K562 (cell line): ENCODE measurements around the gene SAP30BP. TPM values are rescaled to one million over a fixed set of nuclear protein-coding genes. Genes with fewer than 3 reads are reported as not detected.

Experiments used
- CREB3L1 ChIP-seq: fragments of 450-650 bp; IDR thresholded peaks from 2 replicates; pipeline ENCODE4 v1.6.1; 2014; ENCODE audit warnings: low read depth, mild to moderate bottlenecking, moderate library complexity, borderline replicate concordance
- DLX4 ChIP-seq: fragments of 250-450 bp; sonication (Bioruptor Pico); IDR thresholded peaks from 2 replicates; pipeline ENCODE4 v1.6.1; 2021; ENCODE audit warnings: mild to moderate bottlenecking
- DMBX1 ChIP-seq: fragments of 250-450 bp; sonication (Bioruptor Pico); IDR thresholded peaks from 2 replicates; pipeline ENCODE4 v1.8.0; 2022; ENCODE audit warnings: inconsistent platforms, mild to moderate bottlenecking, moderate library complexity, borderline replicate concordance
- ELF1 ChIP-seq: fragments of 200-800 bp; sonication (Bioruptor generic); IDR thresholded peaks from 2 replicates; pipeline ENCODE4 v1.6.1; 2016; ENCODE audit warnings: missing genetic modification characterization, missing compliant biosample characterization
- FOXK2 ChIP-seq, 2 experiments: fragments of 450-650 bp; IDR thresholded peaks in 1 of 2; conservative IDR thresholded peaks in 1 of 2; 2 replicates each; pipeline ENCODE4 v1.6.1; 2016; ENCODE audit warnings: low read depth in 2 of 2, mild to moderate bottlenecking in 1 of 2
- MBD1 ChIP-seq: fragments of 250-450 bp; sonication (Bioruptor Pico); IDR thresholded peaks from 2 replicates; pipeline ENCODE4 v1.8.0; 2022; ENCODE audit warnings: inconsistent platforms
- MCM2 ChIP-seq: fragments of 450-650 bp; IDR thresholded peaks from 2 replicates; pipeline ENCODE4 v1.6.1; 2017; ENCODE audit warnings: low read depth, mild to moderate bottlenecking
- NBN ChIP-seq: fragments of 450-650 bp; IDR thresholded peaks from 2 replicates; pipeline ENCODE4 v1.6.1; 2016; ENCODE audit warnings: low read depth, mild to moderate bottlenecking
- NR3C1 ChIP-seq: sonication (generic); formaldehyde crosslinking; IDR thresholded peaks from 2 replicates; pipeline ENCODE4 v1.8.1; 2022; ENCODE audit warnings: missing genetic modification reagents
- POLR2A ChIP-seq: fragments of 450-650 bp; conservative IDR thresholded peaks from 2 replicates; pipeline ENCODE4 v1.6.1; 2016
- RBM39 ChIP-seq: fragments of 200-400 bp; formaldehyde crosslinking; optimal IDR thresholded peaks from 2 replicates; pipeline ENCODE3; 2018; ENCODE audit warnings: low read depth, low read length
- TAL1 ChIP-seq: fragments of 450-650 bp; IDR thresholded peaks from 2 replicates; pipeline ENCODE4 v1.6.1; 2016; ENCODE audit warnings: mild to moderate bottlenecking
- ZFP30 ChIP-seq: fragments of 250-450 bp; sonication (Bioruptor Pico); IDR thresholded peaks from 2 replicates; pipeline ENCODE4 v1.8.0; 2022; ENCODE audit warnings: moderate library complexity, mild to moderate bottlenecking, inconsistent platforms, borderline replicate concordance
- ZMIZ1 ChIP-seq, 2 experiments: fragments of 150-350 bp in 1 of 2; IDR thresholded peaks; 2 replicates each; pipeline ENCODE4 v1.6.1; 2012 to 2016; ENCODE audit warnings: low read depth in 2 of 2, low read length in 2 of 2, mild to moderate bottlenecking in 1 of 2, moderate library complexity in 1 of 2
- polyA plus RNA-seq, 8 experiments: library from polyadenylated mRNA; depleted of rRNA in 4 of 8; stranded (reverse) in 5 of 8; unstranded in 3 of 8; fragments of >200 nt; fragmentation: Nextera tagmentation in 2 of 8; fragmentation: Illumina TruSeq in 1 of 8; extraction: Ambion mirVana in 2 of 8; extraction: Trizol in 1 of 8; gene quantifications; 2 replicates each; pipeline versions ENCODE4 v1.2.1 to v1.2.3, GENCODE V29; 2011 to 2014; ENCODE audit warnings: inconsistent platforms in 1 of 8, missing spikeins in 1 of 8
- total RNA-seq, 7 experiments: library from RNA; depleted of rRNA in 6 of 7; stranded (reverse); fragments of >200 nt in 6 of 7; fragmentation: Illumina TruSeq in 2 of 7; extraction: Trizol in 2 of 7; gene quantifications; 2 replicates each; pipeline versions ENCODE4 v1.2.1 to v1.2.3, GENCODE V29; 2011 to 2021; ENCODE audit warnings: low replicate concordance in 1 of 7
- TF ChIP-seq, protein P1 (sequence below), 2 experiments: fragments of 450-650 bp; conservative IDR thresholded peaks; 2 replicates each; pipeline ENCODE4 v1.6.1; 2017; ENCODE audit warnings: mild to moderate bottlenecking in 2 of 2, moderate library complexity in 2 of 2
- TF ChIP-seq, protein P2 (sequence below): fragments of 450-650 bp; IDR thresholded peaks from 2 replicates; pipeline ENCODE4 v1.6.1; 2018; ENCODE audit warnings: mild to moderate bottlenecking, low read depth; ENCODE audit not compliant: partially characterized antibody

The SAP30BP gene
- total and polyA plus RNA-seq, 9 of the 15 experiments (the other 6 are each of a cell fraction or from before 2014, with no cell fraction given), result 45.3 to 154 (median 71.7) TPM

GRCh38 chr17:75619506-75620431 is 47.4 kb upstream of the SAP30BP start (continued):
- TF ChIP-seq, protein P1, sequence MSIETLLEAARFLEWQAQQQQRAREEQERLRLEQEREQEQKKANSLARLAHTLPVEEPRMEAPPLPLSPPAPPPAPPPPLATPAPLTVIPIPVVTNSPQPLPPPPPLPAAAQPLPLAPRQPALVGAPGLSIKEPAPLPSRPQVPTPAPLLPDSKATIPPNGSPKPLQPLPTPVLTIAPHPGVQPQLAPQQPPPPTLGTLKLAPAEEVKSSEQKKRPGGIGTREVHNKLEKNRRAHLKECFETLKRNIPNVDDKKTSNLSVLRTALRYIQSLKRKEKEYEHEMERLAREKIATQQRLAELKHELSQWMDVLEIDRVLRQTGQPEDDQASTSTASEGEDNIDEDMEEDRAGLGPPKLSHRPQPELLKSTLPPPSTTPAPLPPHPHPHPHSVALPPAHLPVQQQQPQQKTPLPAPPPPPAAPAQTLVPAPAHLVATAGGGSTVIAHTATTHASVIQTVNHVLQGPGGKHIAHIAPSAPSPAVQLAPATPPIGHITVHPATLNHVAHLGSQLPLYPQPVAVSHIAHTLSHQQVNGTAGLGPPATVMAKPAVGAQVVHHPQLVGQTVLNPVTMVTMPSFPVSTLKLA (conservative IDR thresholded peaks at IDR 0.05), result no peak
- no peak for TF ChIP-seq POLR2A
- no peak for TF ChIP-seq RBM39
- TF ChIP-seq TAL1, result no peak
- TF ChIP-seq ZMIZ1 (IDR thresholded peaks at IDR 0.05; ENCODE audit: low read depth in 2 of 2, low read length in 2 of 2), result no peak
- TF ChIP-seq, protein P2, sequence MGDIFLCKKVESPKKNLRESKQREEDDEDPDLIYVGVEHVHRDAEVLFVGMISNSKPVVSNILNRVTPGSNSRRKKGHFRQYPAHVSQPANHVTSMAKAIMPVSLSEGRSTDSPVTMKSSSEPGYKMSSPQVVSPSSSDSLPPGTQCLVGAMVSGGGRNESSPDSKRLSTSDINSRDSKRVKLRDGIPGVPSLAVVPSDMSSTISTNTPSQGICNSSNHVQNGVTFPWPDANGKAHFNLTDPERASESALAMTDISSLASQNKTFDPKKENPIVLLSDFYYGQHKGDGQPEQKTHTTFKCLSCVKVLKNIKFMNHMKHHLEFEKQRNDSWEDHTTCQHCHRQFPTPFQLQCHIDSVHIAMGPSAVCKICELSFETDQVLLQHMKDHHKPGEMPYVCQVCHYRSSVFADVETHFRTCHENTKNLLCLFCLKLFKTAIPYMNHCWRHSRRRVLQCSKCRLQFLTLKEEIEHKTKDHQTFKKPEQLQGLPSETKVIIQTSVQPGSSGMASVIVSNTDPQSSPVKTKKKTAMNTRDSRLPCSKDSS, result no peak
- no peak for TF ChIP-seq DMBX1 (CRISPR knock-in tag)
- TF ChIP-seq NR3C1, result no peak
- TF ChIP-seq MBD1, result no peak
- TF ChIP-seq NBN, result no peak
- no peak for TF ChIP-seq FOXK2 (conservative IDR thresholded peaks at IDR 0.05 in 1 of 2, IDR thresholded peaks at IDR 0.05 in 1 of 2; ENCODE audit: low read depth in 2 of 2)
- TF ChIP-seq ELF1, result no peak
- TF ChIP-seq ZFP30 (CRISPR knock-in tag), result no peak
- TF ChIP-seq MCM2, result no peak
- TF ChIP-seq CREB3L1, result no peak
- TF ChIP-seq DLX4 (CRISPR knock-in tag), result no peak
